Measurements from ENCODE around the gene OR2G3. TPM values are rescaled to one million over a fixed set of nuclear protein-coding genes. Genes with fewer than 3 reads are reported as not detected.
A peak's percentile ranks its signal among the peaks of the same experiment; 100 is the strongest.

OR2G3 gene
- not detected for polyA plus RNA-seq (2013, experiment 1 of 2)
- polyA plus RNA-seq (2013, experiment 2 of 2), result not detected

DNA sequence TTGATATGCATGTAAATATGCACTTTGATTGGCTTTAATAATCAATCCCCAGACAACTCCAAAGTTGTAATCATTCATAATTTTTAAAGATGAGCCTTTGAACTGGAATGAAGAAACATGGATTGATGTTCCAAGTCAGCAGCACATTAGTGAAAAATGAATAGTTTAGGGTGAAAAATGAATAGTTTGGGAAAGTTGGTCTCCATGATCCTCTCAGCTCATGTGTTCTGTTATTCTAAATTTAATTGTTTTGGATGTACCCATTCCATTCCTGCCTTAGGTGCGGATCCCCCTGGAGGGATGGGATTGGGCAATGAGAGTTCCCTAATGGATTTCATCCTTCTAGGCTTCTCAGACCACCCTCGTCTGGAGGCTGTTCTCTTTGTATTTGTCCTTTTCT lies at the start of gene OR2G3:
TSS of gene OR2G3 (plus strand) at position 301 of the 400 bp plus-strand sequence. CDS start at position 301, 0 bp downstream.
- no peak within 1 kb of the TSS for H3K4me3 ChIP-seq (ENCODE audit: extremely low read depth, insufficient read depth, low read length, poor library complexity, severe bottlenecking)
- H3K27ac ChIP-seq (ENCODE audit: low read depth, low read length, severe bottlenecking), result no peak within 1 kb of the TSS
- WGBS, 2 experiments (ENCODE audit: insufficient coverage in 2 of 2), result 79 to 83% methylated on average over 1 of the region's 2 CpGs
- no peaks in the 10 kb centered on the region for H3K9me3 ChIP-seq (ENCODE audit: control insufficient read depth, low read length)
- H3K36me3 ChIP-seq (ENCODE audit: control insufficient read depth, insufficient read depth, low read length), result no peaks in the 10 kb centered on the region
- H3K4me1 ChIP-seq (ENCODE audit: control insufficient read depth, insufficient read depth, low read length, poor library complexity, severe bottlenecking), result no peaks in the 10 kb centered on the region

GRCh38 chr1:247557926-247558674 lies 47.3 kb upstream of the OR2G3 start:
- WGBS, 2 experiments (ENCODE audit: insufficient coverage in 2 of 2), result 83% methylated on average over 1 of the region's 2 CpGs; no CpG with 5 or more reads in 1 of the 2 experiments
- no peaks in the 10 kb centered on the region for H3K9me3 ChIP-seq (ENCODE audit: control insufficient read depth, low read length)
- H3K27ac ChIP-seq (ENCODE audit: low read depth, low read length, severe bottlenecking), result peak overlapping the region; percentile 75
- H3K36me3 ChIP-seq (ENCODE audit: control insufficient read depth, insufficient read depth, low read length), result no peaks in the 10 kb centered on the region
- H3K4me3 ChIP-seq (ENCODE audit: extremely low read depth, insufficient read depth, low read length, poor library complexity, severe bottlenecking), result no peak overlapping the region
- peaks cover 16% of the 10 kb centered on the region for H3K4me1 ChIP-seq (ENCODE audit: control insufficient read depth, insufficient read depth, low read length, poor library complexity, severe bottlenecking)

- no peak overlapping the region for H3K4me3 ChIP-seq (ENCODE audit: extremely low read depth, insufficient read depth, low read length, poor library complexity, severe bottlenecking)
- H3K36me3 ChIP-seq (ENCODE audit: control insufficient read depth, insufficient read depth, low read length), result no peaks in the 10 kb centered on the region
- no peaks in the 10 kb centered on the region for H3K9me3 ChIP-seq (ENCODE audit: control insufficient read depth, low read length)
- no peak overlapping the region for H3K27ac ChIP-seq (ENCODE audit: low read depth, low read length, severe bottlenecking)
- WGBS, 2 experiments (ENCODE audit: insufficient coverage in 2 of 2), result 80 to 81% methylated on average over 9 to 10 of the region's 10 CpGs
- H3K4me1 ChIP-seq (ENCODE audit: control insufficient read depth, insufficient read depth, low read length, poor library complexity, severe bottlenecking), result peaks cover 18% of the 10 kb centered on the region
Observed at GRCh38 chr1:247561711-247562110, 43.7 kb upstream of the OR2G3 start.

DNA sequence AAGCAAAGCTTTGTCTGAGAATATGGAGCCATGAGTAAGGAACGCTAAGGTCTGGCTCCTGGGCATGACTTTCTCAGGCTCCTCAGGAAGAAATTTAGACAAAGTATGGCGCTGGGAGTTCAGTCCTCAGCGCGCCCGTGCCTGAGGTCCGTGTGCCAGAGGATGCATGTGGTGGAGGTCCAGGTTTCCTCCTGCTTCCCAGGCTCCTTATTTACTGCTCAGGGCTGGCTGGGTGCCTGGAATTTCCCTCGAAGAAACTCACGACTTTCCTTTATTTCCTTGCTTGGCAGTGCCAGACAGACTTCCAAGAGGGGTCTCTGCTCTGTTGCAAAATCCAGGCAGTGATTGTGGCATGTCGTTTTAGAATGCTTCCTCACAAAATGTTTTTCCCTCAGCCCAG lies 43.2 kb upstream of the OR2G3 start:
- H3K4me1 ChIP-seq (ENCODE audit: control insufficient read depth, insufficient read depth, low read length, poor library complexity, severe bottlenecking), result peaks cover 15% of the 10 kb centered on the region
- no peaks in the 10 kb centered on the region for H3K9me3 ChIP-seq (ENCODE audit: control insufficient read depth, low read length)
- WGBS, 2 experiments (ENCODE audit: insufficient coverage in 2 of 2), result 86 to 90% methylated on average over 8 to 9 of the region's 9 CpGs
- no peak overlapping the region for H3K27ac ChIP-seq (ENCODE audit: low read depth, low read length, severe bottlenecking)
- no peak overlapping the region for H3K4me3 ChIP-seq (ENCODE audit: extremely low read depth, insufficient read depth, low read length, poor library complexity, severe bottlenecking)
- no peaks in the 10 kb centered on the region for H3K36me3 ChIP-seq (ENCODE audit: control insufficient read depth, insufficient read depth, low read length)

GRCh38 chr1:247574236-247574635 lies 31.1 kb upstream of the OR2G3 start:
- Histone ChIP-seq H3K4me3 (ENCODE audit: extremely low read depth, insufficient read depth, low read length, poor library complexity, severe bottlenecking) (no peak overlapping the region), H3K9me3 (ENCODE audit: control insufficient read depth, low read length) (no peaks in the 10 kb centered on the region), H3K4me1 (ENCODE audit: control insufficient read depth, insufficient read depth, low read length, poor library complexity, severe bottlenecking) (peaks cover 3% of the 10 kb centered on the region), H3K36me3 (ENCODE audit: control insufficient read depth, insufficient read depth, low read length) (no peaks in the 10 kb centered on the region), H3K27ac (ENCODE audit: low read depth, low read length, severe bottlenecking) (no peak overlapping the region)
- no CpG with 5 or more reads among the region's 1 CpG for WGBS, 2 experiments (ENCODE audit: insufficient coverage in 2 of 2)

- Histone ChIP-seq H3K9me3 (ENCODE audit: control insufficient read depth, low read length) (no peaks in the 10 kb centered on the region), H3K27ac (ENCODE audit: low read depth, low read length, severe bottlenecking) (no peak overlapping the region), H3K4me1 (ENCODE audit: control insufficient read depth, insufficient read depth, low read length, poor library complexity, severe bottlenecking) (peaks cover 3% of the 10 kb centered on the region), H3K4me3 (ENCODE audit: extremely low read depth, insufficient read depth, low read length, poor library complexity, severe bottlenecking) (no peak overlapping the region), H3K36me3 (ENCODE audit: control insufficient read depth, insufficient read depth, low read length) (no peaks in the 10 kb centered on the region)
Observed at GRCh38 chr1:247574664-247575063, 30.7 kb upstream of the OR2G3 start.

GRCh38 chr1:247576514-247576913 lies 28.9 kb upstream of the OR2G3 start:
- H3K36me3 ChIP-seq (ENCODE audit: control insufficient read depth, insufficient read depth, low read length), result no peaks in the 10 kb centered on the region
- no peak overlapping the region for H3K4me3 ChIP-seq (ENCODE audit: extremely low read depth, insufficient read depth, low read length, poor library complexity, severe bottlenecking)
- H3K27ac ChIP-seq (ENCODE audit: low read depth, low read length, severe bottlenecking), result no peak overlapping the region
- peaks cover 3% of the 10 kb centered on the region for H3K4me1 ChIP-seq (ENCODE audit: control insufficient read depth, insufficient read depth, low read length, poor library complexity, severe bottlenecking)
- 80% methylated on average over 1 of the region's 3 CpGs; no CpG with 5 or more reads in 1 of the 2 experiments for WGBS, 2 experiments (ENCODE audit: insufficient coverage in 2 of 2)
- H3K9me3 ChIP-seq (ENCODE audit: control insufficient read depth, low read length), result no peaks in the 10 kb centered on the region

DNA sequence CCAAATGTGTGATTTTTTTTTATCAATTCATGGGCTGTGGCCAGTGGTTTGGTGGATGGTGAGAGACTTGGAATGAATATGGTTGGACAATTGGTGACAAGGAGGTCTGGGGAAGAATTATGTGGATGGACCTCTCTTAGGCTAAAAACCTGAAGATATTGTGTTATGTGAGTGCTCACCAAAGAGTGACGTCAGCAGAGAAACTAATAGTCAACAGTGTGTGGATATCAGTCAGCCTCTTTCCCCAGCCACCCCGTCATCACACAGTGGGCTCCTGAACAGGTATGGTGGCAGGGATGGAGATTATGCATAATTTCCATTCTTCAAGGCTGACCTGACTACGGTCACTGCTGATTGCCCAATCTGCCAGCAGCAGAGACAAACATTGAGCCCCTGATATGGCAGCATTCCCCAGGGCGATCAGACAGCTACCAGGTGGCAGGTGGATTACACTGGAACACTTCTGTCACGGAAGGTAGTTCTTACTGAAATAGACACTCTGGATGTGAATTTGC lies 26.4 kb upstream of the OR2G3 start:
- 88 to 93% methylated on average over 4 to 5 of the region's 5 CpGs for WGBS, 2 experiments (ENCODE audit: insufficient coverage in 2 of 2)
- no peaks in the 10 kb centered on the region for H3K4me1 ChIP-seq (ENCODE audit: control insufficient read depth, insufficient read depth, low read length, poor library complexity, severe bottlenecking)
- H3K27ac ChIP-seq (ENCODE audit: low read depth, low read length, severe bottlenecking), result no peak overlapping the region
- H3K36me3 ChIP-seq (ENCODE audit: control insufficient read depth, insufficient read depth, low read length), result no peaks in the 10 kb centered on the region
- no peaks in the 10 kb centered on the region for H3K9me3 ChIP-seq (ENCODE audit: control insufficient read depth, low read length)
- H3K4me3 ChIP-seq (ENCODE audit: extremely low read depth, insufficient read depth, low read length, poor library complexity, severe bottlenecking), result no peak overlapping the region

DNA sequence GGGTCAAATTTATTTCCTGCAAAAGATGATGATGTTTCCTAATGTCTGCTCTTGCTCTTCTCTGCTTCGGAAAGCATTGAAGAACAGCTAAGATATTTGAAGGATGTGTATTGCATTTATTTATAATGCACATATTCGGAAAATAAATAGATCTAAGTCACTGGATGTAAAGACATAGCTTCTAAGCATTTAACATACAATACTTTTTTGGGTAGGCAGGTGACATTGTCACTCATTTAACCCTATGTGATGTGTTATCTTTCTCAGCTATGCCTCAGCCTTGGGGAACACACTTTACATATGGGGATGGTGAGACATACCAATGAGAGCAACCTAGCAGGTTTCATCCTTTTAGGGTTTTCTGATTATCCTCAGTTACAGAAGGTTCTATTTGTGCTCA lies 17.3 kb upstream of the OR2G3 start, which contains the start of gene OR2G2:
TSS of gene OR2G2 (plus strand) at position 301 of the 400 bp plus-strand sequence. CDS start at position 301, 0 bp downstream.
- no CpG with 5 or more reads among the region's 2 CpGs for WGBS, 2 experiments (ENCODE audit: insufficient coverage in 2 of 2)

DNA sequence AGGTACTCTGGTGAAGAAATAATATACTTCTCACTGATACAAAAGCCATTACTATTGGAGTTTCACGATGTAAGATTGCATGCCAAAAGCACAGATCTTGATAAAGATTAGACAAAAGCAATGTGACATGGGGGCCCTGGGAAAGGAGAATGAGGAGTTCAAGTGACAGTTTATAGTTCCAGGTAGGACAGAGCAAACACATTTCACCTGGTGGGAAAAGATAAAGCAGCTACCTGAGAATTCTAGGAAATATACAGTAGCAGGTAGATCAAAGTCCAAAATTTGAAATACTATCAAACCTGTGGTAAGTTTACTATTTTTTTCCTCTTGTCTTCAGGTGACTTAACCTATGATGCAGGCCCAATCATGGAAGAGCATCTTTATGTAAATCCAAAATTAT lies 8.0 kb downstream of the OR2G3 start:
- Histone ChIP-seq H3K9me3 (ENCODE audit: control insufficient read depth, low read length) (no peaks in the 10 kb centered on the region), H3K4me1 (ENCODE audit: control insufficient read depth, insufficient read depth, low read length, poor library complexity, severe bottlenecking) (no peaks in the 10 kb centered on the region), H3K4me3 (ENCODE audit: extremely low read depth, insufficient read depth, low read length, poor library complexity, severe bottlenecking) (no peak overlapping the region), H3K27ac (ENCODE audit: low read depth, low read length, severe bottlenecking) (no peak overlapping the region), H3K36me3 (ENCODE audit: control insufficient read depth, insufficient read depth, low read length) (no peaks in the 10 kb centered on the region)
- WGBS, 2 experiments (ENCODE audit: insufficient coverage in 2 of 2), result 50 to 100% methylated on average over 1 of the region's 1 CpG

More for the DNA sequence above, 17.3 kb upstream of the OR2G3 start, which contains the start of gene OR2G2:
- Histone ChIP-seq H3K36me3 (ENCODE audit: control insufficient read depth, insufficient read depth, low read length) (no peaks in the 10 kb centered on the region), H3K4me1 (ENCODE audit: control insufficient read depth, insufficient read depth, low read length, poor library complexity, severe bottlenecking) (no peaks in the 10 kb centered on the region), H3K9me3 (ENCODE audit: control insufficient read depth, low read length) (no peaks in the 10 kb centered on the region), H3K4me3 (ENCODE audit: extremely low read depth, insufficient read depth, low read length, poor library complexity, severe bottlenecking) (no peak within 1 kb of the TSS), H3K27ac (ENCODE audit: low read depth, low read length, severe bottlenecking) (no peak within 1 kb of the TSS)

GRCh38 chr1:247614625-247615024 lies 9.2 kb downstream of the OR2G3 start:
- H3K4me1 ChIP-seq (ENCODE audit: control insufficient read depth, insufficient read depth, low read length, poor library complexity, severe bottlenecking), result no peaks in the 10 kb centered on the region
- H3K4me3 ChIP-seq (ENCODE audit: extremely low read depth, insufficient read depth, low read length, poor library complexity, severe bottlenecking), result no peak overlapping the region
- 81 to 98% methylated on average over 4 of the region's 5 CpGs for WGBS, 2 experiments (ENCODE audit: insufficient coverage in 2 of 2)
- H3K27ac ChIP-seq (ENCODE audit: low read depth, low read length, severe bottlenecking), result no peak overlapping the region
- no peaks in the 10 kb centered on the region for H3K9me3 ChIP-seq (ENCODE audit: control insufficient read depth, low read length)
- no peaks in the 10 kb centered on the region for H3K36me3 ChIP-seq (ENCODE audit: control insufficient read depth, insufficient read depth, low read length)
